Measurements from ENCODE around the gene DAPK2. TPM values are rescaled to one million over a fixed set of nuclear protein-coding genes. Genes with fewer than 3 reads are reported as not detected.

The DAPK2 gene
- total RNA-seq, 1 donor from 2014 or later = 0.52 TPM

- H3K4me1 Mint-ChIP-seq (ENCODE audit: low read depth, unreplicated experiment) = peaks cover 13% of the 10 kb centered on the region
- FAIRE-seq = no peak
- no peak overlapping the region for H3K4me3 Mint-ChIP-seq (ENCODE audit: unreplicated experiment)
- Histone ChIP-seq H2AFZ (ENCODE audit: low read depth, low read length) (no peak overlapping the region), H4K20me1 (ENCODE audit: insufficient read depth, low read length) (no peaks in the 10 kb centered on the region), H3K36me3 (ENCODE audit: insufficient read depth, low read length) (no peaks in the 10 kb centered on the region), H3K9ac (ENCODE audit: low read length) (no peak overlapping the region), H3K4me3 (ENCODE audit: insufficient read depth, low read depth, low read length) (no peak overlapping the region), H3K4me2 (ENCODE audit: low read length) (no peak overlapping the region), H3K79me2 (ENCODE audit: insufficient read depth, low read length) (no peaks in the 10 kb centered on the region), H3K9me3 (ENCODE audit: insufficient read depth, low read depth, low read length) (no peaks in the 10 kb centered on the region), H3K27ac (ENCODE audit: low read depth, low read length) (no peak overlapping the region), H3K4me1 (ENCODE audit: insufficient read depth, low read length) (no peaks in the 10 kb centered on the region), H3K27me3 (ENCODE audit: insufficient read depth, low read length) (no peaks in the 10 kb centered on the region)
- no peaks in the 10 kb centered on the region for H3K36me3 Mint-ChIP-seq (ENCODE audit: low read depth, unreplicated experiment)
- no peak for TF ChIP-seq EZH2 (IDR thresholded peaks at IDR 0.05; ENCODE audit: insufficient read depth, low read length)
- TF ChIP-seq CTCF (IDR thresholded peaks at IDR 0.05; ENCODE audit: insufficient read depth, low read depth, low read length) = no peak
- H3K27ac Mint-ChIP-seq (ENCODE audit: unreplicated experiment) = no peak overlapping the region
- no peaks in the 10 kb centered on the region for H3K9me3 Mint-ChIP-seq (ENCODE audit: unreplicated experiment)
- no peak for DNase-seq (ENCODE audit: low read depth)
- peaks cover 7% of the 10 kb centered on the region for H3K27me3 Mint-ChIP-seq (ENCODE audit: low read depth, unreplicated experiment)
Observed at GRCh38 chr15:63876085-63876662, 170.1 kb downstream of the DAPK2 start.

GRCh38 chr15:63874616-63875015 lies 171.7 kb downstream of the DAPK2 start:
- no peaks in the 10 kb centered on the region for H3K9me3 Mint-ChIP-seq (ENCODE audit: unreplicated experiment)

More at GRCh38 chr15:63874616-63875015, 171.7 kb downstream of the DAPK2 start:
- no peak overlapping the region for H3K4me3 Mint-ChIP-seq (ENCODE audit: unreplicated experiment)
- H3K4me3 ChIP-seq (ENCODE audit: insufficient read depth, low read depth, low read length) = no peak overlapping the region
- H3K4me1 ChIP-seq (ENCODE audit: insufficient read depth, low read length) = no peaks in the 10 kb centered on the region
- no peaks in the 10 kb centered on the region for H3K27me3 ChIP-seq (ENCODE audit: insufficient read depth, low read length)
- no peaks in the 10 kb centered on the region for H3K36me3 Mint-ChIP-seq (ENCODE audit: low read depth, unreplicated experiment)
- H3K27ac Mint-ChIP-seq (ENCODE audit: unreplicated experiment) = no peak overlapping the region
- peaks cover 10% of the 10 kb centered on the region for H3K4me1 Mint-ChIP-seq (ENCODE audit: low read depth, unreplicated experiment)
- DNase-seq (ENCODE audit: low read depth) (no peak), FAIRE-seq (no peak)
- H3K27ac ChIP-seq (ENCODE audit: low read depth, low read length) = no peak overlapping the region
- peaks cover 5% of the 10 kb centered on the region for H3K27me3 Mint-ChIP-seq (ENCODE audit: low read depth, unreplicated experiment)
- H3K9me3 ChIP-seq (ENCODE audit: insufficient read depth, low read depth, low read length) = no peaks in the 10 kb centered on the region
- no peaks in the 10 kb centered on the region for H3K79me2 ChIP-seq (ENCODE audit: insufficient read depth, low read length)
- H2AFZ ChIP-seq (ENCODE audit: low read depth, low read length) = no peak overlapping the region
- no peaks in the 10 kb centered on the region for H4K20me1 ChIP-seq (ENCODE audit: insufficient read depth, low read length)
- TF ChIP-seq EZH2 (IDR thresholded peaks at IDR 0.05; ENCODE audit: insufficient read depth, low read length) = no peak
- no peak for TF ChIP-seq CTCF (IDR thresholded peaks at IDR 0.05; ENCODE audit: insufficient read depth, low read depth, low read length)
- H3K4me2 ChIP-seq (ENCODE audit: low read length) = no peak overlapping the region
- H3K36me3 ChIP-seq (ENCODE audit: insufficient read depth, low read length) = no peaks in the 10 kb centered on the region
- H3K9ac ChIP-seq (ENCODE audit: low read length) = no peak overlapping the region
